Ectodermal cell (in vitro differentiated cells): ENCODE results near the gene HIGD2B.
"Not testable (repeated sequence)": the region's sequence is repeated elsewhere in the genome, so short reads cannot be mapped to it uniquely, and the experiment has no call there.

Source experiments
- H3K27ac ChIP-seq: 2 replicates; pipeline ENCODE4 v1.7.0; 2013; ENCODE audit warnings: mild to moderate bottlenecking, low read depth, low read length; ENCODE audit not compliant: insufficient read depth, poor library complexity, severe bottlenecking
- H3K27me3 ChIP-seq: 2 replicates; pipeline ENCODE4 v1.7.0; 2013; ENCODE audit warnings: mild to moderate bottlenecking, low read length; ENCODE audit not compliant: insufficient read depth, control insufficient read depth, poor library complexity, severe bottlenecking
- H3K36me3 ChIP-seq: one replicate; pipeline ENCODE4 v1.7.0; 2013; ENCODE audit warnings: low read length; ENCODE audit not compliant: control insufficient read depth, insufficient read depth
- H3K4me1 ChIP-seq: one replicate; pipeline ENCODE4 v1.7.0; 2013; ENCODE audit warnings: low read length; ENCODE audit not compliant: control insufficient read depth, insufficient read depth
- H3K4me3 ChIP-seq: 2 replicates; pipeline ENCODE4 v1.7.0; 2013; ENCODE audit warnings: low read depth, low read length, control low read depth; ENCODE audit not compliant: insufficient read depth
- H3K9me3 ChIP-seq: 2 replicates; pipeline ENCODE4 v1.7.0; 2013; ENCODE audit warnings: mild to moderate bottlenecking, low read length, moderate library complexity; ENCODE audit not compliant: control insufficient read depth
- WGBS, 2 experiments: methylation state at CpG; one replicate each; pipeline ENCODE4 v1.1.7; 2013; ENCODE audit warnings: missing lambda C conversion rate in 2 of 2; 5-methylcytosine and 5-hydroxymethylcytosine counted together

HIGD2B gene

GRCh38 chr15:72724028-72724427 is 38.0 kb upstream of the HIGD2B start:
- H3K36me3 ChIP-seq: no peaks in the 10 kb centered on the region
- no peaks in the 10 kb centered on the region for H3K4me1 ChIP-seq
- H3K4me3 ChIP-seq: no peak overlapping the region
- H3K27me3 ChIP-seq: no peaks in the 10 kb centered on the region
- 100% methylated on average over 1 of the region's 1 CpG for WGBS, 2 experiments
- no peak overlapping the region for H3K27ac ChIP-seq
- H3K9me3 ChIP-seq: no peaks in the 10 kb centered on the region

DNA sequence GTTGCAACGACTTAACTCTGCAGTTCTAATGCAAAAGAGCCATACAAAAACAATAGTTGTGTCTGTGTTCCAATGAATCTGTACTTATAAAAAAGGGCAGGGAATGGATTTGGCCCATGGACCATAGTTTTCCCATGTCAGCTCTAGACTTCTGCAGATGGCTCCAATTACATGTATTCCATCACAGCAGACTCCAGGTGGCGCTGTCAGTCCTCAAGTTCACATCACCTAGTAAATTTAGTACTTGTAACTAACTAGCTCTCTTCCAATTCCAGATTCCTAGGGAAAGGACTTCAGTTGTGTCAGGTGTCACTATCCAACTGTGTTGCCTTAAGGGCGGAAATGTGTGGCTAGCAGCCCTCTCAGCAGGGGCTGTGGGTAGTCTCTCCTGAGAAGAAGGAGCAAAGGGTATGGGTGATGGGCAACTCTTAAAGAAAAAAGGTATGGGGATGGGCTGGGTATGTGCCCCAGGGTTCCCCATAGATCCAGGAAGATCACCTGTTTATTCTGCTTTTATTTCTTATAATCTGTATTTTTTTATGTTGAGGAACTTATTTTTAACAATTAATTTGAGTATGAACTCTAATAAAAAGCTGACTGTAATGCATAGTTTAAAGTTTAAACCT is 36.2 kb upstream of the HIGD2B start:
- H3K4me1 ChIP-seq: no peaks in the 10 kb centered on the region
- no peaks in the 10 kb centered on the region for H3K9me3 ChIP-seq
- H3K27me3 ChIP-seq: no peaks in the 10 kb centered on the region
- no peak overlapping the region for H3K27ac ChIP-seq
- H3K36me3 ChIP-seq: no peaks in the 10 kb centered on the region
- H3K4me3 ChIP-seq: no peak overlapping the region
- WGBS, 2 experiments: 16 to 18% methylated on average over 3 of the region's 3 CpGs

- 95 to 96% methylated on average over 8 of the region's 8 CpGs for WGBS, 2 experiments
- not testable (repeated sequence) for H3K27me3 ChIP-seq, H3K9me3 ChIP-seq, H3K4me3 ChIP-seq, H3K4me1 ChIP-seq, H3K36me3 ChIP-seq, H3K27ac ChIP-seq
These were observed 22.7 kb upstream of the HIGD2B start for GRCh38 chr15:72708551-72709303.

- no peak overlapping the region for H3K27ac ChIP-seq
- no peaks in the 10 kb centered on the region for H3K27me3 ChIP-seq
- H3K9me3 ChIP-seq: no peaks in the 10 kb centered on the region
- H3K36me3 ChIP-seq: no peaks in the 10 kb centered on the region
- WGBS, 2 experiments: 92 to 93% methylated on average over 11 of the region's 11 CpGs
- H3K4me1 ChIP-seq: no peaks in the 10 kb centered on the region
- no peak overlapping the region for H3K4me3 ChIP-seq
These were observed 20.3 kb upstream of the HIGD2B start for GRCh38 chr15:72706266-72706665.

DNA sequence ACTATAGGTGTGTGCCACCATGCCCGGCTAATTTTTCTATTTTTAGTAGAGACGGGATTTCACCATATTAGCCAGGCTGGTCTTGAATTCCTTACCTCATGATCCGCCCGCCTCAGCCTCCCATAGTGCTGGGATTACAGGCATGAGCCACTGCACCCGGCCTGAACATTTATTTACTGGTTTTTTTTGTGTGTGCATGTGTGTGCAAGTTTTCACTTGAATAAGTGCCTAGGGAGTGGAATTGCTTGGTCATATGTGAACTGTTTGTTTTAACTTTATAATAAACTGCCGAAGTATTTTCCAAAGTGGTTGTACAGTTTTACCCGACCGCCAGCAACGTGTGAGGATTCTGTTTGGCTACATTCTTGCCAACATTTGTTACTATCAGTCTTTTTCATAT is 14.1 kb upstream of the HIGD2B start:
- 93 to 94% methylated on average over 9 of the region's 9 CpGs for WGBS, 2 experiments
- Histone ChIP-seq H3K36me3 (no peaks in the 10 kb centered on the region), H3K9me3 (no peaks in the 10 kb centered on the region), H3K27me3 (no peaks in the 10 kb centered on the region), H3K27ac (no peak overlapping the region), H3K4me1 (no peaks in the 10 kb centered on the region), H3K4me3 (no peak overlapping the region)

DNA sequence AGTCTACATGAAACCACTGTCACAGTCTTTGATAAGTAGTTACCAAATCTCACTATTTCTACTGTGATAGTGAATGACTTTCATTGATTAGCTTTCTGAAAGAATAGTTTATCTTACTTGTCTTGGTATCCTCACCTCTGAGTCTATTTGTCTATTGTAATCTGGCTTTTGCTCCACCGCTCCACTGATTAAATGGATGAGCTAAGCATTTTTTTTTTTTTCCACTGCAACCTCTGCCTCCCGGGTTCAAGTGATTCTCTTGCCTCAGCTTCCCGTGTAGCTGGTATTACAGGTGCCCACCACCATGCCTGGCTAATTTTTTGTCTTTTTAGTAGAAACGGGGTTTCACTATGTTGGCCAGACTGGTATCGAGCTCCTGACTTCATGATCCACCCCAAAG is 13.0 kb upstream of the HIGD2B start:
- no peak overlapping the region for H3K4me3 ChIP-seq
- 91 to 93% methylated on average over 5 of the region's 5 CpGs for WGBS, 2 experiments

DNA sequence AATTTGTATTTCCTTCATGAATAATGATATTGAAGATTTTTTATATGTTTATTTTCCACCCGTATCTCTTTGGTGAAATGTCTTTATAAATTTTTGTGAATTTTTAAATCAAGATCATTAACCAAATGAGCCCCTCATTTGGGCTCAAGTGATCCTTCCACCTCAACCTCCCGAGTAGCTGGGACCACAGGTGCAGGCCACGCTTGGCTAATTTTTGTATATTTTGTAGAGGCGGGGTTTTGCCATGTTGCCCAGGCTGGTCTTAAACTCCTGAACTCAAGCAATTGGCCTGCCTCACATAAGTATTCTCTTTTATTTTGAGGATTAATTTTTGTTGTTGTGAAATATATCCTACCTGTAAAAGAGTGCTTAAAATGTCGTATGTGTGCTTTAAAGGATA is 5.0 kb upstream of the HIGD2B start:
- Histone ChIP-seq H3K27me3 (no peaks in the 10 kb centered on the region), H3K27ac (no peak overlapping the region), H3K4me3 (no peak overlapping the region), H3K9me3 (no peaks in the 10 kb centered on the region), H3K4me1 (no peaks in the 10 kb centered on the region), H3K36me3 (no peaks in the 10 kb centered on the region)
- 82 to 94% methylated on average over 4 to 5 of the region's 5 CpGs for WGBS, 2 experiments

More for the DNA sequence above, 13.0 kb upstream of the HIGD2B start:
- Histone ChIP-seq H3K9me3 (no peaks in the 10 kb centered on the region), H3K36me3 (no peaks in the 10 kb centered on the region), H3K27ac (no peak overlapping the region), H3K27me3 (no peaks in the 10 kb centered on the region), H3K4me1 (no peaks in the 10 kb centered on the region)

DNA sequence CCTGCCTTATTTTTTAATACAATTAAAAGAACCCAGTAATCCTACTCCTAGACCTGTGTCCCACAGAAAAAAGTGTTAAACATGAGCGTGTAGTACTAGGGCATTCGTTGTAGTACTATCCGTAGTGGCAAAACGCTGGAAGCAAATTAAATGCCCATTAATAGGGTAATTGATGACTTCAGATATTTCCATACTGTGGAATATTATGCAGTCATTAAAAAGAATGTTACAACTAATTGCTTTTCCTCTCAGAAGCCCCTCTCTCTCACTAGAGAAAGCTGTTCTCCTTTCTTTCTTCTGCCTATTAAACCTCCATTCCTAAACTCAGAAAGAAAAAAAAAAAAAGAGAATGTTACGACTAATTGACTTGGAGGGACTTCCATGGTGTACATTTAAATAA is 2.7 kb upstream of the HIGD2B start:
- no peaks in the 10 kb centered on the region for H3K9me3 ChIP-seq
- 89 to 94% methylated on average over 4 to 5 of the region's 5 CpGs for WGBS, 2 experiments
- H3K4me1 ChIP-seq: no peaks in the 10 kb centered on the region
- H3K27ac ChIP-seq: no peak overlapping the region
- no peaks in the 10 kb centered on the region for H3K36me3 ChIP-seq
- H3K27me3 ChIP-seq: no peaks in the 10 kb centered on the region
- H3K4me3 ChIP-seq: no peak overlapping the region

- WGBS, 2 experiments: 42 to 49% methylated on average over 23 of the region's 23 CpGs
- Histone ChIP-seq H3K27ac (peak overlapping the region; percentile 84), H3K4me1 (no peaks in the 10 kb centered on the region), H3K36me3 (no peaks in the 10 kb centered on the region), H3K9me3 (no peaks in the 10 kb centered on the region), H3K27me3 (no peaks in the 10 kb centered on the region), H3K4me3 (peak overlapping the region; percentile 68)
These were observed 569 bp downstream of the HIGD2B start for GRCh38 chr15:72685301-72685924.

DNA sequence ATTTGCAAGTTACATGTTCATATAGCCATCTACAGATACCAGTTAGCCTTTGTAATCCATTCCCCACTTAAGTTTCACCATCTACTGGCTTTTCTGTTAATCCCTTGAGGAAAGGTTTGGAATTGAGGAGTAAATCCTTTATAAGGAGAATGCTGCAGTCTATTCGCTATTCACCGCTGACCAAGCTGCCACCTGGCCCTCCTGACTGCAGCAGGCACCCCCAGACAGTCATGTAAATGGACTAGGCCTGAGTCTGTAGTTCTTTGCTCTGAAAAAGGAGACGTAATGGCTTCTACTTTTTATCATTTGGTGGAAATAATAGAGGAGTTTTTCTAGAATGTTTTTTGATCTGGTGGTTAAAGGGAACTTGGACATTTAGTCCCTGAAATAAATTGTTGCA is 3.2 kb downstream of the HIGD2B start:
- no peaks in the 10 kb centered on the region for H3K4me1 ChIP-seq
- H3K9me3 ChIP-seq: no peaks in the 10 kb centered on the region

More for the DNA sequence above, 3.2 kb downstream of the HIGD2B start:
- WGBS, 2 experiments: 82 to 84% methylated on average over 3 of the region's 3 CpGs
- H3K4me3 ChIP-seq: no peak overlapping the region
- no peak overlapping the region for H3K27ac ChIP-seq
- no peaks in the 10 kb centered on the region for H3K27me3 ChIP-seq
- no peaks in the 10 kb centered on the region for H3K36me3 ChIP-seq
